HEK293 (cell line): ENCODE results near the gene SNAP23.

Source experiments
- CTCF ChIA-PET: fragments of 350-600 bp; formaldehyde crosslinking; extraction: SDS; loops from one replicate; lab custom pipeline; 2021; ENCODE audit warnings: antibody characterized with exemption; lab: Yijun Ruan, JAX
- POLR2A ChIA-PET: fragments of 300-600 bp; formaldehyde crosslinking; extraction: SDS; loops from one replicate; lab custom pipeline; 2020; ENCODE audit warnings: antibody characterized with exemption, inconsistent platforms; lab: Yijun Ruan, JAX
- H3K27ac ChIP-seq: fragments of 200-500 bp; sonication (Bioruptor generic); 2 replicates; pipeline ENCODE4 v1.5.1; 2014; ENCODE audit warnings: low read depth, low read length, control low read depth, inconsistent platforms; ENCODE audit errors: extremely low read depth
- H3K36me3 ChIP-seq, 2 experiments: fragments of 200-500 bp in 1 of 2; sonication (Bioruptor generic) in 1 of 2; 1 replicate in 1 of 2; 2 replicates in 1 of 2; pipeline ENCODE4 v1.5.1; 2014 to 2017; ENCODE audit warnings: inconsistent platforms in 2 of 2, low read length in 2 of 2; ENCODE audit not compliant: control insufficient read depth in 2 of 2, insufficient read depth in 1 of 2
- H3K4me1 ChIP-seq: fragments of 200-500 bp; sonication (Bioruptor generic); 2 replicates; pipeline ENCODE4 v1.5.1; 2014; ENCODE audit warnings: mild to moderate bottlenecking, low read length, inconsistent platforms; ENCODE audit not compliant: control insufficient read depth, insufficient read depth
- H3K4me3 ChIP-seq: 2 replicates; pipeline ENCODE4 v1.5.1; 2011; ENCODE audit warnings: low read depth, mild to moderate bottlenecking, control low read depth, low read length, moderate library complexity
- H3K9me3 ChIP-seq: fragments of 200-500 bp; sonication (Bioruptor generic); 2 replicates; pipeline ENCODE4 v1.5.1; 2014; ENCODE audit warnings: low read depth, low read length, inconsistent platforms; ENCODE audit not compliant: control insufficient read depth, insufficient read depth
- FEZF1 ChIP-seq: fragments of 450-650 bp; formaldehyde crosslinking; IDR thresholded peaks from 2 replicates; pipeline ENCODE4 v1.5.1; 2016; ENCODE audit warnings: missing biosample characterization, missing genetic modification characterization
- KLF8 ChIP-seq: fragments of 450-650 bp; formaldehyde crosslinking; IDR thresholded peaks from 2 replicates; pipeline ENCODE4 v1.5.1; 2016; ENCODE audit warnings: missing biosample characterization, missing genetic modification characterization
- ZEB2 ChIP-seq: fragments of 450-650 bp; formaldehyde crosslinking; IDR thresholded peaks from 2 replicates; pipeline ENCODE4 v1.5.1; 2016; ENCODE audit warnings: missing biosample characterization, missing genetic modification characterization
- ZNF112 ChIP-seq: fragments of 450-650 bp; formaldehyde crosslinking; IDR thresholded peaks from 2 replicates; pipeline ENCODE4 v1.5.0; 2017; ENCODE audit warnings: missing biosample characterization, missing genetic modification characterization
- ZNF121 ChIP-seq: fragments of 450-650 bp; formaldehyde crosslinking; IDR thresholded peaks from 2 replicates; pipeline ENCODE4 v1.5.1; 2016; ENCODE audit warnings: missing biosample characterization, missing genetic modification characterization
- ZNF140 ChIP-seq: fragments of 450-650 bp; formaldehyde crosslinking; IDR thresholded peaks from 2 replicates; pipeline ENCODE4 v1.5.1; 2016; ENCODE audit warnings: missing biosample characterization, missing genetic modification characterization
- ZNF24 ChIP-seq: fragments of 450-650 bp; formaldehyde crosslinking; IDR thresholded peaks from 2 replicates; pipeline ENCODE4 v1.5.1; 2016; ENCODE audit warnings: missing biosample characterization, missing genetic modification characterization
- ZNF335 ChIP-seq: fragments of 450-650 bp; formaldehyde crosslinking; conservative IDR thresholded peaks from 2 replicates; pipeline ENCODE4 v1.5.1; 2016; ENCODE audit warnings: missing biosample characterization, missing genetic modification characterization
- ZNF366 ChIP-seq: fragments of 450-650 bp; formaldehyde crosslinking; conservative IDR thresholded peaks from 2 replicates; pipeline ENCODE4 v1.5.1; 2016; ENCODE audit warnings: missing biosample characterization, missing genetic modification characterization
- ZNF621 ChIP-seq: fragments of 450-650 bp; formaldehyde crosslinking; IDR thresholded peaks from 2 replicates; pipeline ENCODE4 v1.5.1; 2017; ENCODE audit warnings: missing biosample characterization, missing genetic modification characterization
- ZNF629 ChIP-seq: fragments of 450-650 bp; formaldehyde crosslinking; IDR thresholded peaks from 2 replicates; pipeline ENCODE4 v1.5.1; 2017; ENCODE audit warnings: missing biosample characterization, missing genetic modification characterization
- TF ChIP-seq, protein P1 (sequence below): fragments of 450-650 bp; formaldehyde crosslinking; IDR thresholded peaks from 2 replicates; pipeline ENCODE4 v1.5.1; 2016; ENCODE audit warnings: missing biosample characterization, missing genetic modification characterization
- TF ChIP-seq, protein P2 (sequence below): fragments of 450-650 bp; formaldehyde crosslinking; IDR thresholded peaks from 2 replicates; pipeline ENCODE4 v1.5.1; 2017; ENCODE audit warnings: missing biosample characterization, missing genetic modification characterization
- TF ChIP-seq, protein P3 (sequence below): fragments of 450-650 bp; formaldehyde crosslinking; IDR thresholded peaks from 2 replicates; pipeline ENCODE4 v1.5.1; 2016; ENCODE audit warnings: missing biosample characterization, missing genetic modification characterization
- TF ChIP-seq, protein P4 (sequence below): fragments of 450-650 bp; formaldehyde crosslinking; IDR thresholded peaks from 2 replicates; pipeline ENCODE4 v1.5.1; 2016; ENCODE audit warnings: missing biosample characterization, missing genetic modification characterization
- TF ChIP-seq, protein P5 (sequence below): fragments of 450-650 bp; formaldehyde crosslinking; IDR thresholded peaks from 2 replicates; pipeline ENCODE4 v1.5.1; 2016; ENCODE audit warnings: missing biosample characterization, missing genetic modification characterization, low read depth

The SNAP23 gene

DNA sequence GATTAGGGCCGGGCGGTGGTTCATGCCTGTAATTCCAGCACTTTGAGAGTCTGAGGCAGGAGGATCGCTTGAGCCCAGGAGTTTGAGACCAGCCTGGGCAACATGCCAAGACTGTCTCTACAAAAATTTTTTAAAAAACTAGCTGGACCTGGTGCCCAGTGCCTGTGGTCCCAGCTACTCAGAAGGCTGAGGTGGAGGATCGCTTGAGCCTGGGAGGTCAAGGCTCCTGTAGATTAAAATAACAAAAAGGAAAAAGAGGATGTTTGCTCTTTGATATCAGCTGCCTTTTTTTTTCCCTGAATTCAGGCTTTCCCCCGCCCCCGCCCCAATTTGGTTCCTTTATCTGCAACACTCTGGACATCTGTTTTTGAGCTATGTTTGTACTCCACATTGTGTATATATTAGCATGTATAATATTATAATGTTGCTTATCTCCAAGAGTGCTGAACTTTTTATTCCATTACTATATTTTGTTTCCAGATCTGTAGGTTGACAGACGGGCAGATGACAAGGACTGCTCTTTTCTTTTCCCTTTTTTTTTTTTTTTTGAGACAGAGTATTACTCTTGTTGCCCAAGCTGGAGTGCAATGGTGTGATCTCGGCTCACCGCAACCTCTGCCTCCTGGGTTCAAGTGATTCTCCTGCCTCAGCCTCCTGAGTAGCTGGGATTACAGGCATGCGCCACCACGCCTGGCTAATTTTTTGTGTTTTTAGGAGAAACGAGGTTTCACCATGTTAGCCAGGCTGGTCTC is 4.6 kb downstream of the SNAP23 start:
- Histone ChIP-seq H3K9me3 (no peaks in the 10 kb centered on the region), H3K4me3 (no peak overlapping the region), H3K27ac (no peak overlapping the region), H3K36me3 (no peaks in the 10 kb centered on the region), H3K4me1 (no peaks in the 10 kb centered on the region; the same call in 1 of the 2 replicates)
- peak; percentile 58 for TF ChIP-seq ZNF335 (tag by site-specific recombination)
- TF ChIP-seq FEZF1 = peak; percentile 38; the same call in 1 of the 2 replicates
- TF ChIP-seq, protein P1, sequence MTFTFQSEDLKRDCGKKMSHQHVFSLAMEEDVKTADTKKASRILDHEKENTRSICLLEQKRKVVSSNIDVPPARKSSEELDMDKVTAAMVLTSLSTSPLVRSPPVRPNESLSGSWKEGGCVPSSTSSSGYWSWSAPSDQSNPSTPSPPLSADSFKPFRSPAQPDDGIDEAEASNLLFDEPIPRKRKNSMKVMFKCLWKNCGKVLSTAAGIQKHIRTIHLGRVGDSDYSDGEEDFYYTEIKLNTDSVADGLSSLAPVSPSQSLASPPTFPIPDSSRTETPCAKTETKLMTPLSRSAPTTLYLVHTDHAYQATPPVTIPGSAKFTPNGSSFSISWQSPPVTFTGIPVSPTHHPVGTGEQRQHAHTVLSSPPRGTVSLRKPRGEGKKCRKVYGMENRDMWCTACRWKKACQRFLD (tag by site-specific recombination) = no peak
- TF ChIP-seq, protein P2, sequence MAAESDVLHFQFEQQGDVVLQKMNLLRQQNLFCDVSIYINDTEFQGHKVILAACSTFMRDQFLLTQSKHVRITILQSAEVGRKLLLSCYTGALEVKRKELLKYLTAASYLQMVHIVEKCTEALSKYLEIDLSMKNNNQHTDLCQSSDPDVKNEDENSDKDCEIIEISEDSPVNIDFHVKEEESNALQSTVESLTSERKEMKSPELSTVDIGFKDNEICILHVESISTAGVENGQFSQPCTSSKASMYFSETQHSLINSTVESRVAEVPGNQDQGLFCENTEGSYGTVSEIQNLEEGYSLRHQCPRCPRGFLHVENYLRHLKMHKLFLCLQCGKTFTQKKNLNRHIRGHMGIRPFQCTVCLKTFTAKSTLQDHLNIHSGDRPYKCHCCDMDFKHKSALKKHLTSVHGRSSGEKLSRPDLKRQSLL (tag by site-specific recombination) = 0 out of 2 replicates have a peak, but pooled peaks have one; percentile 47
- no peak for TF ChIP-seq ZNF621
- ChIA-PET POLR2A (interaction anchor here (1.1 to 1.3 kb wide), 3 partner anchors 9 to 48 kb away, joined by 3 to 8 read pairs (median 4); partner anchors contain the start of genes HAUS2, LRRC57 and ZNF106), CTCF (interaction anchor here (0.6 to 0.8 kb wide), 4 partner anchors 12 to 804 kb away, joined by 3 to 4 read pairs (median 3); partner anchors contain the start of genes HAUS2 and LRRC57)

DNA sequence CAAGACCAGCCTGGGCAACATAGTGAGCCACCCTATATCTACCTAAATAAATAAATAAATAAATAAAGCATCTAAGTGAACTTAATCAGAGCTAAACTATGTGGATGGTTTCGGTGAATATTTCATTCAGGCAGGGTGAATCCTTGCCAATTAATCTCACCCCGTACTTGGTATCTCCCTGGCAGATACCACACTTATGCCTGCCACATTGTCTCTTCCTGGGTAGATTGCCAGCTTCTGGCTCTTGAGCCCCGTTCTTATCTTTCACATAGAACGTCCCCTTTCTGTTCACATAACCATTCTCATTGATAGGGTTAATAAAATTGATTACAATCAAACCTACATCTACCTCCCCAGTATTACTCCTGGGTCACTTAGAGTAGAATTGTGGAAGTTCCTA is 7.0 kb downstream of the SNAP23 start:
- H3K9me3 ChIP-seq = no peaks in the 10 kb centered on the region
- no peak overlapping the region for H3K4me3 ChIP-seq
- CTCF ChIA-PET = interaction anchor here (0.6 kb wide), 1 partner anchor 30 kb away, joined by 3 read pairs; no protein-coding TSS in a partner anchor
- H3K36me3 ChIP-seq = no peaks in the 10 kb centered on the region
- TF ChIP-seq, protein P3, sequence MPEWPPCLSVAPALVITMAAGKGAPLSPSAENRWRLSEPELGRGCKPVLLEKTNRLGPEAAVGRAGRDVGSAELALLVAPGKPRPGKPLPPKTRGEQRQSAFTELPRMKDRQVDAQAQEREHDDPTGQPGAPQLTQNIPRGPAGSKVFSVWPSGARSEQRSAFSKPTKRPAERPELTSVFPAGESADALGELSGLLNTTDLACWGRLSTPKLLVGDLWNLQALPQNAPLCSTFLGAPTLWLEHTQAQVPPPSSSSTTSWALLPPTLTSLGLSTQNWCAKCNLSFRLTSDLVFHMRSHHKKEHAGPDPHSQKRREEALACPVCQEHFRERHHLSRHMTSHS = no peak
- TF ChIP-seq, protein P4, sequence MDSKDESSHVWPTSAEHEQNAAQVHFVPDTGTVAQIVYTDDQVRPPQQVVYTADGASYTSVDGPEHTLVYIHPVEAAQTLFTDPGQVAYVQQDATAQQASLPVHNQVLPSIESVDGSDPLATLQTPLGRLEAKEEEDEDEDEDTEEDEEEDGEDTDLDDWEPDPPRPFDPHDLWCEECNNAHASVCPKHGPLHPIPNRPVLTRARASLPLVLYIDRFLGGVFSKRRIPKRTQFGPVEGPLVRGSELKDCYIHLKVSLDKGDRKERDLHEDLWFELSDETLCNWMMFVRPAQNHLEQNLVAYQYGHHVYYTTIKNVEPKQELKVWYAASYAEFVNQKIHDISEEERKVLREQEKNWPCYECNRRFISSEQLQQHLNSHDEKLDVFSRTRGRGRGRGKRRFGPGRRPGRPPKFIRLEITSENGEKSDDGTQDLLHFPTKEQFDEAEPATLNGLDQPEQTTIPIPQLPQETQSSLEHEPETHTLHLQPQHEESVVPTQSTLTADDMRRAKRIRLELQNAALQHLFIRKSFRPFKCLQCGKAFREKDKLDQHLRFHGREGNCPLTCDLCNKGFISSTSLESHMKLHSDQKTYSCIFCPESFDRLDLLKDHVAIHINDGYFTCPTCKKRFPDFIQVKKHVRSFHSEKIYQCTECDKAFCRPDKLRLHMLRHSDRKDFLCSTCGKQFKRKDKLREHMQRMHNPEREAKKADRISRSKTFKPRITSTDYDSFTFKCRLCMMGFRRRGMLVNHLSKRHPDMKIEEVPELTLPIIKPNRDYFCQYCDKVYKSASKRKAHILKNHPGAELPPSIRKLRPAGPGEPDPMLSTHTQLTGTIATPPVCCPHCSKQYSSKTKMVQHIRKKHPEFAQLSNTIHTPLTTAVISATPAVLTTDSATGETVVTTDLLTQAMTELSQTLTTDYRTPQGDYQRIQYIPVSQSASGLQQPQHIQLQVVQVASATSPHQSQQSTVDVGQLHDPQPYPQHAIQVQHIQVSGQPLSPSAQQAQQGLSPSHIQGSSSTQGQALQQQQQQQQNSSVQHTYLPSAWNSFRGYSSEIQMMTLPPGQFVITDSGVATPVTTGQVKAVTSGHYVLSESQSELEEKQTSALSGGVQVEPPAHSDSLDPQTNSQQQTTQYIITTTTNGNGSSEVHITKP = peak; percentile 44
- no peaks in the 10 kb centered on the region; the same call in 1 of the 2 replicates for H3K4me1 ChIP-seq
- POLR2A ChIA-PET = no interaction called here
- no peak overlapping the region for H3K27ac ChIP-seq

DNA sequence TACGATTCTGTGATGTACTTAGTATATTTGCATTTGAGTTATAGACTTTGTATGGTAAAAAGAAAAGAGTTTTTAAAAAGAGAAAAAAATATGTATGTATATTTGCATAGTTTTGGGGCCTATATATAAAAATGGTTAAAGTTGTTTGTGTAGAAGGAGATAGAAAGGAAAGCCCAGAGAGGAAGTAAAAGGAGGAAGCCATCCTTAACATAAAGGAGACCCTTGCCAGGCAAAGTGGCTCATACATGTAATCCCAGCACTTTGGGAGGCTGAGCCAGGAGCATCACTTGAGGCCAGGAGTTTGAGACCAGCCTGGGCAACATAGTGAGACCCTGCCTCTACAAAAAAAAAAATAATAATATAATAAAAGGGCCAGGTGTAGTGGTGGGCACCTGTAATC is 8.4 kb downstream of the SNAP23 start:
- ChIA-PET CTCF (interaction anchor here (0.6 kb wide), 1 partner anchor 231 kb away, joined by 3 read pairs; the partner anchor contains the start of gene GANC), POLR2A (no interaction called here)
- Histone ChIP-seq H3K4me1 (no peaks in the 10 kb centered on the region), H3K4me3 (no peak overlapping the region), H3K27ac (no peak overlapping the region), H3K9me3 (no peaks in the 10 kb centered on the region), H3K36me3 (no peaks in the 10 kb centered on the region)
- no peak for TF ChIP-seq ZNF112 (tag by site-specific recombination)
- TF ChIP-seq ZNF121 = 0 out of 2 replicates have a peak, but pooled peaks have one; percentile 49

DNA sequence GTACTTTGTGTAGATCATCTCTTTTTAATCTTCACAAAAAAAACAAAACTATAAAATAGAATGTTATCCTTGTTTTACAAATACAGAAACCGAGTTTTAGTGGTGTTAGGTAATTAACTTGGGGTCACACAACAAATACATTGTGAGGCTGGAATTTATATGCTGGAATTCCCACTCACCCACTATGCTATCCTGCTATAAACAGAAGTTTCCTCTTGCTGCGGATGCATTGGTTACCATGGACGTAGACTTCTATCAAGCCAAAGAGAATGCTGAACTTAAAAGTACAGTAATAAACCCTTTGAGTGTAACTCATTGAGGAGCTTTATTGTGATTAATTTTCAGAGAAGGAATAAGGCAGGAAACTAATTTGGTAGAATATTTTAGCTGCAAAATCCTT is 9.2 kb downstream of the SNAP23 start:
- Histone ChIP-seq H3K4me3 (no peak overlapping the region), H3K9me3 (no peaks in the 10 kb centered on the region), H3K27ac (no peak overlapping the region), H3K4me1 (no peaks in the 10 kb centered on the region), H3K36me3 (no peaks in the 10 kb centered on the region)
- ChIA-PET POLR2A (no interaction called here), CTCF (no interaction called here)
- TF ChIP-seq ZNF24 (tag by site-specific recombination) (no peak), ZEB2 (no peak), ZNF335 (tag by site-specific recombination) (no peak), ZNF112 (tag by site-specific recombination) (no peak), KLF8 (tag by site-specific recombination) (no peak), ZNF629 (tag by site-specific recombination) (no peak), ZNF366 (tag by site-specific recombination) (no peak), ZNF140 (tag by site-specific recombination) (no peak)
- TF ChIP-seq, protein P5, sequence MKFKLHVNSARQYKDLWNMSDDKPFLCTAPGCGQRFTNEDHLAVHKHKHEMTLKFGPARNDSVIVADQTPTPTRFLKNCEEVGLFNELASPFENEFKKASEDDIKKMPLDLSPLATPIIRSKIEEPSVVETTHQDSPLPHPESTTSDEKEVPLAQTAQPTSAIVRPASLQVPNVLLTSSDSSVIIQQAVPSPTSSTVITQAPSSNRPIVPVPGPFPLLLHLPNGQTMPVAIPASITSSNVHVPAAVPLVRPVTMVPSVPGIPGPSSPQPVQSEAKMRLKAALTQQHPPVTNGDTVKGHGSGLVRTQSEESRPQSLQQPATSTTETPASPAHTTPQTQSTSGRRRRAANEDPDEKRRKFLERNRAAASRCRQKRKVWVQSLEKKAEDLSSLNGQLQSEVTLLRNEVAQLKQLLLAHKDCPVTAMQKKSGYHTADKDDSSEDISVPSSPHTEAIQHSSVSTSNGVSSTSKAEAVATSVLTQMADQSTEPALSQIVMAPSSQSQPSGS (tag by site-specific recombination) = no peak
- TF ChIP-seq, protein P2 (tag by site-specific recombination) = no peak
